T-helper 17 cell (primary cell): ENCODE measurements around the gene GALC. TPM values are rescaled to one million over a fixed set of nuclear protein-coding genes. Genes with fewer than 3 reads are reported as not detected.
A peak's percentile ranks its signal among the peaks of the same experiment; 100 is the strongest.
"Not testable (repeated sequence)": the region's sequence is repeated elsewhere in the genome, so short reads cannot be mapped to it uniquely, and the experiment has no call there.

Source experiments
- ATAC-seq: fragments of 150-1000 bp; cut with Tn5 transposase; 2 replicates; pipeline ENCODE4 v1.10.0; 2021; ENCODE audit warnings: mild to moderate bottlenecking, moderate library complexity
- DNase-seq, 3 donors: peaks; one replicate each; pipeline versions ENCODE4 v3.0.0 to v3.0.0-alpha.2; 2020 to 2021
- H3K9me3 ChIP-seq: one replicate; pipeline ENCODE4 v1.7.0; 2013; ENCODE audit warnings: low read length, mild to moderate bottlenecking; ENCODE audit not compliant: control insufficient read depth, poor library complexity, severe bottlenecking
- H3K27ac Mint-ChIP-seq: one replicate; pipeline ENCODE4 v1.8.0; 2022; ENCODE audit warnings: mild to moderate bottlenecking, moderate library complexity, mixed read lengths
- H3K27me3 Mint-ChIP-seq: one replicate; pipeline ENCODE4 v1.8.0; 2022; ENCODE audit warnings: mixed read lengths
- H3K36me3 Mint-ChIP-seq: one replicate; pipeline ENCODE4 v1.8.0; 2022; ENCODE audit warnings: low read depth, mixed read lengths
- H3K4me1 Mint-ChIP-seq: one replicate; pipeline ENCODE4 v1.8.0; 2022; ENCODE audit warnings: mild to moderate bottlenecking, mixed read lengths
- H3K4me3 Mint-ChIP-seq: one replicate; pipeline ENCODE4 v1.8.0; 2022; ENCODE audit warnings: mild to moderate bottlenecking, moderate library complexity, mixed read lengths
- total RNA-seq, 4 donors: library from RNA in 2 of 4; stranded (reverse) in 2 of 4; gene quantifications; one replicate each; pipeline ENCODE4 v1.2.3 and lab custom pipeline; 2022 to 2026

Gene GALC
- total RNA-seq: 10 to 100 TPM; 33.1 to 36.5 TPM
- 30.4 to 31.7 reads per million in 2 donors for total RNA-seq (lab: John Stamatoyannopoulos, UW)

DNA sequence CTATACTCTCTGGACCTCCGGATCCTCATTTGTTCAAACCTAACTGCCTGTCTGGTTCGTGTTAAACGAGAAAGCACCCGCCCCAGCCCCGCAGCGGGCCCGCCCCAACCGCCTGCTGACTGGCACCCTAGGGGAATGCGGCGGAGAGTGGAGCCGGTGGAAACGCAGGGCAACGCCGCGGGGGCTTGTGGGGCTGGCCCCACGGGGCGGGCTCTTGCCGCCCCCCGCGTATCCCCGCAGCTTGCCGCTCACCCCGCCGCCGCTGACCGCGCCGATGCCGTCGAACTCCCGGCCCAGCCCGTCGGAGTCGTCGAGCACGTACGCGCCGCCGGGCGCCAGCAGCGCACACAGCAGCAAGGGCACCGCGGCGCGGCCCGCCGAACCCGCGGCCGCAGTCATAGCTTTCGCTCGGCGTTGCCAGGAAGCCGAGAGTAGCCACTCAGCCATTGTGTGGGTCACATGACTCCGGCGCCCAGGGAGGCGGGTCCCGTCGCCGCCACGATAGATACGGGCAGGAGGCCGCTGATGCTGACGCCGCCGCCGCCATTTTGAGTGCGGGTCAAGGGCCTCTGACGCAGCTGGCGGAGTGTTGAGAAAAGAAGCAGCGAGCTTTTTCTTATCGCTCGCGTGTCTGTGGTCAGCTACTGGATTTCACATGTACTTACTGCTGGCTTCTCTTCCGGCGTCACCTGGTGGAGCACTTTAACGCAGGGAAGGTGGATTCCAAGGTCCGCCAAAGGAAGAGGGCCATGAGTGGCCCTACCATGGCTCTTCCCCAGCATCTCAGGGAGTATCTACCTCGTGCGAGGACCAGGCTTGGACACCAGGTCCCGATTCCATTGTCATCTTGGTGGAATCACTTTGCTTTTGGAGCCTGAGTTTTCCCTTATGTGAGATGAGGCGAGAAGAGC lies at the start of gene GALC:
TSS of gene GALC (minus strand) at position 465 of the 911 bp plus-strand sequence. CDS start at position 447, 18 bp downstream.
- Mint-ChIP-seq H3K4me3 (peak within 1 kb of the TSS; percentile 97), H3K27me3 (no peaks in the 10 kb centered on the region), H3K27ac (peak within 1 kb of the TSS; percentile 98), H3K4me1 (peaks cover 64% of the 10 kb centered on the region), H3K36me3 (peaks cover 11% of the 10 kb centered on the region)
- no peaks in the 10 kb centered on the region for H3K9me3 ChIP-seq
- peak; percentile 84 for ATAC-seq
- DNase-seq: peak; percentile 91 to 96 (median 92)

DNA sequence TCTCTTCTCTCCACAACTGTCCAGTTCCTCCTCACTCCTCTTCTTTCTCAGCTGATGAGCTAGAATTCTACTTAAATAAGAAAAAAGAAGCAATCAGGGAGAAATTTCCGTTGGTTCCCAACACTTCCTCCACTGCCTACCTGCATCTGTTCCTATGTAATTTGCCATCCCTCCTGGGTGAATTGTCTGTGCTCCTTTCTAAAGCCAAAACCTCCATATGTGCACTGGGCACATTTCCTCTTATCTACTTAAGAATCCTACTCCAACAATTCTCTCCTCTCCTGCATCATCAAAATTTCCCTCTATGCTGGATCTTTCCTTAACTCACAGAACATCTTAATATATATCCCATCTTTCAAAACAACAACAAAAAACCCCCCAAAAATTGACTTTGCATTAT lies 47.2 kb upstream of the GALC start:
- no peak for DNase-seq
- Mint-ChIP-seq H3K4me3 (no peak overlapping the region), H3K27me3 (no peaks in the 10 kb centered on the region), H3K4me1 (peaks cover 15% of the 10 kb centered on the region), H3K27ac (no peak overlapping the region), H3K36me3 (no peaks in the 10 kb centered on the region)
- no peak for ATAC-seq
- H3K9me3 ChIP-seq: no peaks in the 10 kb centered on the region

DNA sequence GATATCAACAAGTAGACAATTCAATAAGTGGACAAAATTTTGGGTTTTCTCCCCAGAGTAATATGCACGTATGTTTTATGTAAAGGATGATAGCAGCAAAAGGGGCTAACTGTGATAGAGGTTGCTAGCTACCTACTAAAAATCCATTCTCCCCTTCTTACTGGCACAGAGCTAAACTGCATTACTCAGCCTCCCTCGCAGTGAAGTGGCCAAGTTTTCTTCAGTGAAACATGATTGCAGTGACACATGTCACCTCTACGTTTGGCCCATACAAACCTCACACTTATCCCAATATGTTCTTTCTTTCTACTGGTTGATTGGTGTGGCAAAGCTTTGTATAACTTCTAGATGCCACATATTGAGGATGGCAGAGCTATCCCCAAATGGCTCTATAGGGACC lies 46.2 kb upstream of the GALC start:
- peak overlapping the region; percentile 2 for H3K27ac Mint-ChIP-seq
- no peaks in the 10 kb centered on the region for H3K36me3 Mint-ChIP-seq
- DNase-seq: no peak
- H3K4me1 Mint-ChIP-seq: peaks cover 12% of the 10 kb centered on the region
- no peaks in the 10 kb centered on the region for H3K27me3 Mint-ChIP-seq
- no peak overlapping the region for H3K4me3 Mint-ChIP-seq
- no peak for ATAC-seq
- no peaks in the 10 kb centered on the region for H3K9me3 ChIP-seq

DNA sequence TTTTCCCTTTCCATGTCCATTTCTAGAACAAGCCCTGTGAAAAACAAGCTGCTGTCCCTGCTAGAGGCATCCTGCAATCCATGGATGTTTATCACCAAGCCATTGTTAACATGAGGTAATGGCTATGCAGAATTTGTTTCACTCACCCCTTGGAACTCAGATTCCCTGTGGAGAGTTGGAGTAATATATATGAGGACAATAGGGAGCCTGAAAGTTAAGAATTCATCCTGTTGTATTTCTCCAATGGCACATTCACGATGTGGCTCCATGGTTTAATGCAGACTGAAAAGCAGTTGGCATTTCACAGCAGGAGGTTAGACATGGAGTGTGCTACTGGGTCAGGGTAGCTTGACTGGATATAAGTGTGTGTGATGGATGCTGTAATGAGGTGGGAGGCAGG lies 44.3 kb upstream of the GALC start:
- Mint-ChIP-seq H3K27ac (no peak overlapping the region), H3K4me1 (peaks cover 10% of the 10 kb centered on the region), H3K27me3 (no peaks in the 10 kb centered on the region), H3K4me3 (no peak overlapping the region), H3K36me3 (no peaks in the 10 kb centered on the region)
- H3K9me3 ChIP-seq: no peaks in the 10 kb centered on the region
- no peak for DNase-seq
- ATAC-seq: no peak

DNA sequence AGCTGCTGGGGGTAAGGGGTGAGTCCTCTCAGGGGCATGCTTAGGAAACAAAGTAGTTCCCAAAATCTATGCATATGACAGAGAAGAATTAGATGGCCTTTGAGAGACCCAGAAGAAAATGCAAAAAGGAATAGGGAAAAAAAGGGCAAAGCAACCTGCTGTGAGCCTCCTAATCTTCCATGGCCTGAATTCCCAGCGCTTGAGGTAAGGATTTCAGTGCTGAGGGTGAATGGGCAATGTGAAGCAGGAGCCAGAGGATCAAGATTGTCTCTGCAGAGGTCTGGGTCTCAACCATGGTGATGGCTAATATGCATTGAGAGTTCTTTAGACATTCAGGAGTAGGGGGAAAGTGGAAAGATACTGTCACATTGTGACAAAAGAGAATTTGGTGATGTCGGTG lies 43.4 kb upstream of the GALC start:
- ATAC-seq (no peak), DNase-seq (no peak)
- H3K27ac Mint-ChIP-seq: no peak overlapping the region
- H3K27me3 Mint-ChIP-seq: no peaks in the 10 kb centered on the region
- no peaks in the 10 kb centered on the region for H3K9me3 ChIP-seq
- no peak overlapping the region for H3K4me3 Mint-ChIP-seq
- peaks cover 10% of the 10 kb centered on the region for H3K4me1 Mint-ChIP-seq
- no peaks in the 10 kb centered on the region for H3K36me3 Mint-ChIP-seq

DNA sequence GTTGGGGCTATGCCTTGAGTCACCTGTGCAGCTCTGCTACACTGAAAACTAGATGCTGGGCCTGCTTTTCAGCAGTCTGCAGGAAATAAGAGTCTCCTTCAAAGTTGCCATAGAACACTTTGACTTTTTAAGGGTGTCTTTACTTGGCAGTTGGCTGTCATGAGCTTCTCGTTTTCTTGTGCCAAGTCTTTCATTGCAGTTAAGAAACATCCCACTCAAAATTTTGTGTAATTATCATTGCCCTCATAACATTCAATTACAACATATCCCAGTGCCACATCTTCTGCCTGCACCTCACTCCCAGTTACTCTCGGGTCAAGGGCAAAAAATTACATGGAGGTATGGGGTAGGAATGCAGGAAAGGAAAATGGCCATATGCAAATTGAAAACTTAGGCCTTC lies 41.1 kb upstream of the GALC start:
- Mint-ChIP-seq H3K36me3 (no peaks in the 10 kb centered on the region), H3K4me3 (no peak overlapping the region), H3K27ac (no peak overlapping the region), H3K4me1 (peaks cover 25% of the 10 kb centered on the region), H3K27me3 (no peaks in the 10 kb centered on the region)
- DNase-seq (no peak), ATAC-seq (no peak)
- no peaks in the 10 kb centered on the region for H3K9me3 ChIP-seq

DNA sequence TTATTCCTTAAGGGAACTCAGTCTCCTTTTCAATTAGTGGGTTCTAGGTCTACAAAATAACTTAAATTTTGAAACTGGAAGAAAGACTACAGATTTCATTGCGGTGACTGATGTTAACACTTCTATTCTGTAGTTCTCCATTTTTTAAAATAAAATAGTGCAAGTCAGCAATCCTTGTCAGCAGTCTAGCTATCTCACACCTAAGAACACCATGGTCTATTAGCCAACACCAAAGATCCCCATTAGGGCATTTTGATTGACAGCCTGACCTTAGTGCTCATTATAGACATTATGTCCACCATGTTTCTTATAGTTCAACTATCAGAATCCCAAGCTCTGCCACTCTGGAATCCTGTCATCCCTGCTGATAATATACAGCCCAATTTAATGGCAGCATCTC lies 39.4 kb upstream of the GALC start:
- no peaks in the 10 kb centered on the region for H3K36me3 Mint-ChIP-seq
- ATAC-seq: no peak

DNA sequence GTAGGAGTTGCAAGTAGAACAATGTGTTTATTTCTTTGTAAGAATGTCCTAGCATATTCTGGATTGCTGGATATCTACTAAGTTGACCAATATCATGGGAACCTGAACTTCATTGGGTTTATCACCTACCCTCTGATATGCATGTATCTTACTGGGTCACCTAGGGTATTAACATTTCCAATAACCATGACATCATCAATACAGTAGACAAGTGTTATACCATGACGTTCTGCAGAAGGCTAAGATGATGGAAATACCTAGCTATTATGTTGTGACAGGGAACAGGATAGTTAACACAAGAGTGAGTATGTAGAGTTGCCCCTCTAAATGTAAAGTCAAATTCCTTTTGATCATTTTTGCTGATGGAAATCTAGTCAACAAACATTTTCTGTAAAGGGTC lies 37.9 kb upstream of the GALC start:
- H3K4me3 Mint-ChIP-seq: no peak overlapping the region
- no peak overlapping the region for H3K27ac Mint-ChIP-seq
- H3K4me1 Mint-ChIP-seq: peaks cover 33% of the 10 kb centered on the region

More for the DNA sequence above, 39.4 kb upstream of the GALC start:
- Mint-ChIP-seq H3K27me3 (no peaks in the 10 kb centered on the region), H3K27ac (no peak overlapping the region), H3K4me1 (peaks cover 22% of the 10 kb centered on the region), H3K4me3 (no peak overlapping the region)
- no peak for DNase-seq
- H3K9me3 ChIP-seq: no peaks in the 10 kb centered on the region

DNA sequence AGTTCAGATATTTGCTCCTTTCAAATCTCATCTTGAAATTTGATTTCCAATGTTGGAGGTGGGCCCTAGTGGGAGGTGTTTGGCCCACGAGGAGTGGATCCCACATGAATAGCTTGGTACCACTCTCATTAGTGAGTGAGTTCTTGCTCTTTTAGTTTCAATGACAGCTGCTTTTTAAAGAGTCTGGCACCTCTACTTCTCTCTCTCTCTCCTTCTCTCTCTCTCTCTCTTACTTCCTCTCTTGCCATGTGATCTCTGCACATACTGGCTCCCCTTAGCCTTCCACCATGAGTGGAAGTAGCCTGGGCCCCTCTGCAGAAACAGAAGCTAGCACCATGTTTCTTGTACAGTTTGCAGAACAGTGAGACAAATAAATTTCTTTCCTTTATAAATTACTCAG lies 37.1 kb upstream of the GALC start:
- ATAC-seq: peak; percentile 43
- no peaks in the 10 kb centered on the region for H3K9me3 ChIP-seq
- Mint-ChIP-seq H3K36me3 (no peaks in the 10 kb centered on the region), H3K4me3 (peak overlapping the region; percentile 19), H3K27ac (peak overlapping the region; percentile 88), H3K27me3 (no peaks in the 10 kb centered on the region), H3K4me1 (peaks cover 41% of the 10 kb centered on the region)
- no peak for DNase-seq

More for the DNA sequence above, 37.9 kb upstream of the GALC start:
- ATAC-seq: no peak
- Mint-ChIP-seq H3K36me3 (no peaks in the 10 kb centered on the region), H3K27me3 (no peaks in the 10 kb centered on the region)
- DNase-seq: no peak
- no peaks in the 10 kb centered on the region for H3K9me3 ChIP-seq

DNA sequence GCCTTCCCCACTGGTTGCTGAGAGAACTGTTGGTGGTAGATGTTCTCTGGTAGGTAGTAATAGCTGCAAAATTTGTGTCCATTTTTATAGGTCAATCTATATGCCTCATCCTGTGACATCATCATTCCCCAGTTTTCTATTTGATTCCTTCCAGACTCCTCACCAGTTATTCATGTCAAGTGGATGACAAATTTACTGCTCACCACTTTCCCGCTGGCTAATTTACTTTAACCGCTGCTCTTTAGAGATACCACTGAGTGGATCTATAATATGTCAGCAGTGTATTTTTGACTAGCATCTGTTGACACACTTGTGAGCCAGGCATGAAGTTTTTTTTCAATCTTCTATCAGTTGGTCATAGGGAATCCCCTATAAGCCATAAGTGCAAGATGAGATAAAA lies 36.5 kb upstream of the GALC start:
- no peaks in the 10 kb centered on the region for H3K36me3 Mint-ChIP-seq
- ATAC-seq: peak; percentile 85

DNA sequence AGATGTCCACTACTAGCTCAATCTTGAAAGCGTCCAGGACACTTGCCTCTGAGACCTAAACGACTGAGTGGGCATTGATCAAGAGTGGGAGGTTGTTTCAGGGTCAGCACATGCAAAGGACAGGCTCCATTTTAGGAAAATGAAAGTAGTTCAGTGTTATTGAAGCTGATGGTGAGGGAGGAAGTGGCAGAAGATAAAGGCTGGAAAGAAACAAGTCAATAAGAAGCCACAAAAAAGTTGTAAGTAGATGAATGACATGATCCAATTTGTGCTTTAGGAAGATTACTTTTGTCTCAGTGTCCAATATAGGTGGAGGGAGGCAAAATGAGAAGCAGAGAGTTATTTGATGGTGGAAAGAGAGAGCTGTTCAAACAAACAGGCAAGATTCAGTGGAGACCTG lies 33.9 kb upstream of the GALC start:
- H3K27me3 Mint-ChIP-seq: no peaks in the 10 kb centered on the region
- H3K9me3 ChIP-seq: no peaks in the 10 kb centered on the region
- peaks cover 62% of the 10 kb centered on the region for H3K4me1 Mint-ChIP-seq
- peak overlapping the region; percentile 43 for H3K4me3 Mint-ChIP-seq
- peak; percentile 50 for ATAC-seq
- H3K27ac Mint-ChIP-seq: peak overlapping the region; percentile 30
- no peaks in the 10 kb centered on the region for H3K36me3 Mint-ChIP-seq
- DNase-seq: no peak

More for the DNA sequence above, 36.5 kb upstream of the GALC start:
- H3K9me3 ChIP-seq: no peaks in the 10 kb centered on the region
- no peaks in the 10 kb centered on the region for H3K27me3 Mint-ChIP-seq
- no peak for DNase-seq
- H3K4me1 Mint-ChIP-seq: peaks cover 47% of the 10 kb centered on the region
- H3K4me3 Mint-ChIP-seq: peak overlapping the region; percentile 41
- H3K27ac Mint-ChIP-seq: peak overlapping the region; percentile 88

DNA sequence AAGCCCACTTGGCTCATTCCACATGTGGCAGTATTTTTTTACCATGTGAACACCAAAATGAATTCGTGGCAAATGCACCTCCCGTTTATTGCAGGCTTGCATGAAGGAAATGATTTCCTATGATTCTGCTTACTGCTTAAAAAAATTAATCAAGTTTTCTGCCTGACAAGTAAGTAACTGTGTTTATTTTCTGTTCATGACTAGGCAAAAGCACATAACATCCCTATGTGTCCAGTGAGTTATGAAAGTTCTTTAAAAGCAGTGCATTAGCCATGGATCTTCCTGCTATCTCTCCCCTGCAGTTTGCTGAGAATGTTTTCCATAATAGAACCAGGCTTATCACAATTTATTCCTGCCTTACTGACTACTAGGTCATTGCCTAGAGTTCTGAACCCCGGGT lies 32.3 kb upstream of the GALC start:
- DNase-seq: no peak
- ATAC-seq: no peak
- Mint-ChIP-seq H3K27me3 (no peaks in the 10 kb centered on the region), H3K4me1 (peaks cover 58% of the 10 kb centered on the region), H3K4me3 (no peak overlapping the region), H3K27ac (peak overlapping the region; percentile 30), H3K36me3 (no peaks in the 10 kb centered on the region)
- no peaks in the 10 kb centered on the region for H3K9me3 ChIP-seq

DNA sequence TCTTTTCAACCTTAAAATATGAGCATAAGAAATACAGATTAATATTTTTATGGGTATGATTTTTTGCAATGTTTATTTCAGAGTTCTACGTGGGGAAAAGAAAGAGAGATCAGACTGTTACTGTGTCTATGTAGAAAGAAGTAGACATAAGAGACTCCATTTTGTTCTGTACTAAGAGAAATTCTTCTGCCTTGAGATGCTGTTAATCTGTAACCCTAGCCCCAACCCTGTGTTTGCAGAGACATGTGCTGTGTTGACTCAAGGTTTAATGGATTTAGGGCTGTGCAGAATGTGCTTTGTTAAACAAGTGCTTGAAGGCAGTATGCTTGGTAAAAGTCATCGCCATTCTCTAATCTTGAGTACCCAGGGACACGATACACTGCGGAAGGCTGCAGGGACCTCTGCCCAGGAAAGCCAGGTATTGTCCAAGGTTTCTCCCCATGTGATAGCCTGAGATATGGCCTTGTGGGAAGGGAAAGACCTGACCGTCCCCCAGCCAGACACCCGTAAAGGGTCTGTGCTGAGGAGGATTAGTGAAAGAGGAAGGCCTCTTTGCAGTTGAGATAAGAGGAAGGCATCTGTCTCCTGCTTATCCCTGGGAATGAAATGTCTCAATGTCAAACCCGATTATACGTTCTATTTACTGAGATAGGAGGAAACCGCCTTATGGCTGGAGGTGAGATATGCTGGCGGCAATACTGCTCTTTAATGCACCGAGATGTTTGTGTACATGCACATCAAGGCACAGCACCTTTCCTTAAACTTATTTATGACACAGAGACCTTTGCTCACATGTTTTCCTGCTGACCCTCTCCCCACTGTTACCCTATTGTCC lies 31.5 kb upstream of the GALC start:
- peak overlapping the region; percentile 84 for H3K27ac Mint-ChIP-seq
- peak overlapping the region; percentile 5 for H3K4me3 Mint-ChIP-seq
- not testable (repeated sequence) for H3K27me3 Mint-ChIP-seq, DNase-seq, H3K36me3 Mint-ChIP-seq, H3K9me3 ChIP-seq, ATAC-seq
- peaks cover 55% of the 10 kb centered on the region for H3K4me1 Mint-ChIP-seq
